Activated naive CD8-positive, alpha-beta T cell (primary cell): ENCODE data around the gene POU2F2.

Experiments
- H3K27ac Mint-ChIP-seq: one replicate; pipeline ENCODE4 v1.8.0; 2021; ENCODE audit warnings: mixed read lengths
- H3K27me3 Mint-ChIP-seq: one replicate; pipeline ENCODE4 v1.8.0; 2021; ENCODE audit warnings: mixed read lengths
- H3K36me3 Mint-ChIP-seq: one replicate; pipeline ENCODE4 v1.8.0; 2021; ENCODE audit warnings: mixed read lengths
- H3K4me1 Mint-ChIP-seq: one replicate; pipeline ENCODE4 v1.8.0; 2021; ENCODE audit warnings: low read depth, mixed read lengths
- H3K4me3 Mint-ChIP-seq: one replicate; pipeline ENCODE4 v1.8.0; 2021; ENCODE audit warnings: mild to moderate bottlenecking, mixed read lengths
- H3K9me3 Mint-ChIP-seq: one replicate; pipeline ENCODE4 v1.8.0; 2021; ENCODE audit warnings: low read depth, mixed read lengths

POU2F2 gene

GRCh38 chr19:42166316-42166715 is 34.1 kb upstream of the POU2F2 start:
- H3K9me3 Mint-ChIP-seq: no peaks in the 10 kb centered on the region
- no peaks in the 10 kb centered on the region for H3K4me1 Mint-ChIP-seq
- H3K4me3 Mint-ChIP-seq: no peak overlapping the region
- no peaks in the 10 kb centered on the region for H3K27me3 Mint-ChIP-seq
- H3K27ac Mint-ChIP-seq: no peak overlapping the region
- no peaks in the 10 kb centered on the region for H3K36me3 Mint-ChIP-seq

- Mint-ChIP-seq H3K27me3 (no peaks in the 10 kb centered on the region), H3K36me3 (peaks cover 2% of the 10 kb centered on the region), H3K9me3 (no peaks in the 10 kb centered on the region), H3K27ac (no peak overlapping the region), H3K4me1 (no peaks in the 10 kb centered on the region), H3K4me3 (no peak overlapping the region)
Observed at GRCh38 chr19:42165146-42165545, 32.9 kb upstream of the POU2F2 start.

GRCh38 chr19:42161616-42162263 is 29.5 kb upstream of the POU2F2 start:
- peaks cover 2% of the 10 kb centered on the region for H3K36me3 Mint-ChIP-seq
- no peak overlapping the region for H3K4me3 Mint-ChIP-seq
- H3K9me3 Mint-ChIP-seq: no peaks in the 10 kb centered on the region
- no peak overlapping the region for H3K27ac Mint-ChIP-seq
- H3K4me1 Mint-ChIP-seq: no peaks in the 10 kb centered on the region
- H3K27me3 Mint-ChIP-seq: no peaks in the 10 kb centered on the region

GRCh38 chr19:42159942-42160341 is 27.7 kb upstream of the POU2F2 start:
- Mint-ChIP-seq H3K4me1 (peaks cover 7% of the 10 kb centered on the region), H3K9me3 (no peaks in the 10 kb centered on the region), H3K27ac (no peak overlapping the region), H3K36me3 (peaks cover 2% of the 10 kb centered on the region), H3K4me3 (no peak overlapping the region), H3K27me3 (no peaks in the 10 kb centered on the region)

GRCh38 chr19:42158926-42159325 is 26.7 kb upstream of the POU2F2 start:
- no peak overlapping the region for H3K27ac Mint-ChIP-seq
- no peak overlapping the region for H3K4me3 Mint-ChIP-seq
- H3K36me3 Mint-ChIP-seq: peaks cover 2% of the 10 kb centered on the region
- no peaks in the 10 kb centered on the region for H3K27me3 Mint-ChIP-seq
- peaks cover 16% of the 10 kb centered on the region for H3K4me1 Mint-ChIP-seq
- no peaks in the 10 kb centered on the region for H3K9me3 Mint-ChIP-seq

GRCh38 chr19:42156571-42156970 is 24.3 kb upstream of the POU2F2 start:
- no peaks in the 10 kb centered on the region for H3K27me3 Mint-ChIP-seq
- peaks cover 19% of the 10 kb centered on the region for H3K4me1 Mint-ChIP-seq
- no peaks in the 10 kb centered on the region for H3K9me3 Mint-ChIP-seq
- H3K36me3 Mint-ChIP-seq: peaks cover 2% of the 10 kb centered on the region
- H3K27ac Mint-ChIP-seq: no peak overlapping the region
- H3K4me3 Mint-ChIP-seq: no peak overlapping the region

GRCh38 chr19:42155796-42156195 is 23.6 kb upstream of the POU2F2 start:
- Mint-ChIP-seq H3K27ac (no peak overlapping the region), H3K36me3 (no peaks in the 10 kb centered on the region), H3K4me1 (peaks cover 19% of the 10 kb centered on the region), H3K4me3 (no peak overlapping the region), H3K9me3 (no peaks in the 10 kb centered on the region), H3K27me3 (no peaks in the 10 kb centered on the region)

GRCh38 chr19:42154471-42155323 is 22.5 kb upstream of the POU2F2 start:
- no peaks in the 10 kb centered on the region for H3K36me3 Mint-ChIP-seq
- H3K4me3 Mint-ChIP-seq: peak overlapping the region; percentile 28
- H3K4me1 Mint-ChIP-seq: peaks cover 19% of the 10 kb centered on the region
- no peak overlapping the region for H3K27ac Mint-ChIP-seq
- H3K9me3 Mint-ChIP-seq: no peaks in the 10 kb centered on the region
- no peaks in the 10 kb centered on the region for H3K27me3 Mint-ChIP-seq

- Mint-ChIP-seq H3K27ac (no peak overlapping the region), H3K4me1 (peaks cover 27% of the 10 kb centered on the region)
Observed at GRCh38 chr19:42153672-42154433, 21.6 kb upstream of the POU2F2 start.

GRCh38 chr19:42152910-42153671 is 20.8 kb upstream of the POU2F2 start:
- H3K4me3 Mint-ChIP-seq: no peak overlapping the region
- H3K27ac Mint-ChIP-seq: no peak overlapping the region
- H3K27me3 Mint-ChIP-seq: no peaks in the 10 kb centered on the region
- H3K9me3 Mint-ChIP-seq: no peaks in the 10 kb centered on the region
- peaks cover 34% of the 10 kb centered on the region for H3K4me1 Mint-ChIP-seq
- no peaks in the 10 kb centered on the region for H3K36me3 Mint-ChIP-seq

More at GRCh38 chr19:42153672-42154433, 21.6 kb upstream of the POU2F2 start:
- Mint-ChIP-seq H3K4me3 (no peak overlapping the region), H3K36me3 (no peaks in the 10 kb centered on the region), H3K9me3 (no peaks in the 10 kb centered on the region), H3K27me3 (no peaks in the 10 kb centered on the region)

- no peak overlapping the region for H3K4me3 Mint-ChIP-seq
- no peak overlapping the region for H3K27ac Mint-ChIP-seq
- H3K9me3 Mint-ChIP-seq: no peaks in the 10 kb centered on the region
- H3K4me1 Mint-ChIP-seq: peaks cover 39% of the 10 kb centered on the region
- no peaks in the 10 kb centered on the region for H3K36me3 Mint-ChIP-seq
- H3K27me3 Mint-ChIP-seq: no peaks in the 10 kb centered on the region
Observed at GRCh38 chr19:42151782-42152684, 19.8 kb upstream of the POU2F2 start.

GRCh38 chr19:42150911-42151361 is 18.7 kb upstream of the POU2F2 start:
- Mint-ChIP-seq H3K27me3 (no peaks in the 10 kb centered on the region), H3K4me3 (no peak overlapping the region), H3K9me3 (no peaks in the 10 kb centered on the region), H3K4me1 (peaks cover 39% of the 10 kb centered on the region), H3K27ac (no peak overlapping the region), H3K36me3 (no peaks in the 10 kb centered on the region)

- H3K4me1 Mint-ChIP-seq: peaks cover 36% of the 10 kb centered on the region
- peaks cover under 1% of the 10 kb centered on the region for H3K36me3 Mint-ChIP-seq
- no peak overlapping the region for H3K4me3 Mint-ChIP-seq
- H3K27me3 Mint-ChIP-seq: no peaks in the 10 kb centered on the region
- H3K27ac Mint-ChIP-seq: no peak overlapping the region
- no peaks in the 10 kb centered on the region for H3K9me3 Mint-ChIP-seq
Observed at GRCh38 chr19:42150364-42150763, 18.1 kb upstream of the POU2F2 start.
